Measurements from ENCODE around the gene SNTG2.

GRCh38 chr2:1259746-1260145 is 309.1 kb downstream of the SNTG2 start:
- TF ChIP-seq CTCF (IDR thresholded peaks at IDR 0.05; ENCODE audit: extremely low read depth in 1 of 2, insufficient read depth in 1 of 2, low read depth in 1 of 2, low read length in 2 of 2) = no peak
- TF ChIP-seq POLR2A (IDR thresholded peaks at IDR 0.05; ENCODE audit: low read depth, low read length) = no peak
- no peak for TF ChIP-seq POLR2AphosphoS5 (IDR thresholded peaks at IDR 0.05; ENCODE audit: insufficient read depth, low read depth, low read length)
- TF ChIP-seq EZH2 (IDR thresholded peaks at IDR 0.05; ENCODE audit: borderline replicate concordance, low read depth, low read length, severe bottlenecking) = no peak
- no peak for TF ChIP-seq MYC (IDR thresholded peaks at IDR 0.05; ENCODE audit: low read depth, low read length)
- TF ChIP-seq MAX (IDR thresholded peaks at IDR 0.05; ENCODE audit: insufficient read depth, insufficient read length) = no peak
- no peak for TF ChIP-seq FOS (IDR thresholded peaks at IDR 0.05; ENCODE audit: borderline replicate concordance, insufficient read depth, low read length)
- TF ChIP-seq JUN (IDR thresholded peaks at IDR 0.05; ENCODE audit: borderline replicate concordance, insufficient read depth, insufficient read length, low read depth) = no peak
- no peak for TF ChIP-seq GATA2 (IDR thresholded peaks at IDR 0.05; ENCODE audit: insufficient read depth, insufficient read length, low read depth, low read length)
